ENCODE results near the gene PNMA8A. TPM values are rescaled to one million over a fixed set of nuclear protein-coding genes. Genes with fewer than 3 reads are reported as not detected.

PNMA8A gene
- total and polyA plus RNA-seq, 2 of the 13 experiments (the other 11 are each of a cell fraction or from before 2014, with no cell fraction given) = 0.13 to 0.51 TPM

GRCh38 chr19:46470376-46470775, 987 bp downstream of the PNMA8A start:
- no peak for DNase-seq (ENCODE audit: low spot score)
- Histone ChIP-seq H3K36me3 (replicated peaks in 1 of 2; ENCODE audit: control insufficient read depth in 1 of 2, insufficient read depth in 2 of 2, low read length in 2 of 2) (no peaks in the 10 kb centered on the region), H3K4me1 (ENCODE audit: insufficient read depth, low read length) (peaks cover 27% of the 10 kb centered on the region), H4K20me1 (ENCODE audit: insufficient read depth, low read length) (no peaks in the 10 kb centered on the region), H3K4me2 (ENCODE audit: low read depth, low read length) (no peak overlapping the region), H3K4me3 (replicated peaks in 1 of 3; ENCODE audit: insufficient read depth in 1 of 3, low read depth in 2 of 3, low read length in 3 of 3) (no peak overlapping the region), H3K79me2 (ENCODE audit: insufficient read depth, low read length) (no peaks in the 10 kb centered on the region), H2AFZ (ENCODE audit: low read length) (no peak overlapping the region), H3K9ac (ENCODE audit: insufficient read depth, low read depth, low read length) (no peak overlapping the region), H3K27ac (ENCODE audit: extremely low read length, insufficient read depth, low read length) (no peak overlapping the region), H3K9me3 (ENCODE audit: low read length) (no peaks in the 10 kb centered on the region), H3K27me3 (ENCODE audit: control insufficient read depth in 1 of 2, insufficient read depth in 2 of 2, low read length in 2 of 2) (peaks cover 2 to 19% of the 10 kb centered on the region in 2 experiments; a peak in 3 of 5 replicates)
- no TSS peak for BruUV-seq (replicated peaks)
- FAIRE-seq = no peak
- 63% methylated on average over 6 of the region's 10 CpGs for WGBS (ENCODE audit: low lambda C conversion rate)
- ChIA-PET CTCF (ENCODE audit: low intra/inter-chr PET ratio, low total read pairs) (no interaction called here), POLR2A (no interaction called here)
- in situ Hi-C loops (cut with HindIII; ENCODE audit: extremely low pct_ligation_motif_present, low pct_unique_long_range_greater_than_20kb) (no loop called here), intact Hi-C loops (cut with micrococcal nuclease; ENCODE audit: unreplicated experiment) (no loop called here)
- ATAC-seq = no peak
- TF ChIP-seq ARHGAP35 (CRISPR knock-in tag; IDR thresholded peaks at IDR 0.05; ENCODE audit: borderline replicate concordance) (no peak), BRD4 (CRISPR knock-in tag; IDR thresholded peaks at IDR 0.05) (no peak), ONECUT2 (CRISPR knock-in tag; IDR thresholded peaks at IDR 0.05) (no peak)

GRCh38 chr19:46469541-46470185, 1.7 kb downstream of the PNMA8A start:
- no peak overlapping the region for H3K27ac ChIP-seq (ENCODE audit: extremely low read length, insufficient read depth, low read length)
- intact Hi-C loops (cut with micrococcal nuclease; ENCODE audit: unreplicated experiment) = no loop called here
- H3K9me3 ChIP-seq (ENCODE audit: low read length) = no peaks in the 10 kb centered on the region
- TF ChIP-seq SKI (IDR thresholded peaks at IDR 0.05; ENCODE audit: partially characterized antibody) (no peak), STAT6 (CRISPR knock-in tag; IDR thresholded peaks at IDR 0.05; ENCODE audit: borderline replicate concordance) (no peak), ZNF589 (CRISPR knock-in tag; conservative IDR thresholded peaks at IDR 0.05) (no peak), NR2F1 (CRISPR knock-in tag; IDR thresholded peaks at IDR 0.05) (no peak), ZNF160 (CRISPR knock-in tag; IDR thresholded peaks at IDR 0.05) (no peak), HMG20B (CRISPR knock-in tag; conservative IDR thresholded peaks at IDR 0.05) (no peak), ISL2 (CRISPR knock-in tag; IDR thresholded peaks at IDR 0.05) (no peak), NPAS2 (CRISPR knock-in tag; IDR thresholded peaks at IDR 0.05; ENCODE audit: borderline replicate concordance) (no peak)
- FAIRE-seq = no peak
- no peak overlapping the region for H2AFZ ChIP-seq (ENCODE audit: low read length)
- in situ Hi-C loops (cut with HindIII; ENCODE audit: extremely low pct_ligation_motif_present, low pct_unique_long_range_greater_than_20kb) = no loop called here
- no TSS peak for BruUV-seq (replicated peaks)
- ChIA-PET POLR2A (no interaction called here), CTCF (ENCODE audit: low intra/inter-chr PET ratio, low total read pairs) (no interaction called here)
- H3K4me3 ChIP-seq (replicated peaks in 1 of 3; ENCODE audit: insufficient read depth in 1 of 3, low read depth in 2 of 3, low read length in 3 of 3) = no peak overlapping the region
- no peaks in the 10 kb centered on the region for H3K79me2 ChIP-seq (ENCODE audit: insufficient read depth, low read length)
- 70% methylated on average over 17 of the region's 18 CpGs for WGBS (ENCODE audit: low lambda C conversion rate)
- ATAC-seq = no peak
- no peaks in the 10 kb centered on the region for H3K36me3 ChIP-seq (replicated peaks in 1 of 2; ENCODE audit: control insufficient read depth in 1 of 2, insufficient read depth in 2 of 2, low read length in 2 of 2)
- DNase-seq (ENCODE audit: low spot score) = no peak
- no peaks in the 10 kb centered on the region for H4K20me1 ChIP-seq (ENCODE audit: insufficient read depth, low read length)
- peaks cover 2 to 19% of the 10 kb centered on the region in 2 experiments; a peak in 3 of 5 replicates for H3K27me3 ChIP-seq (ENCODE audit: control insufficient read depth in 1 of 2, insufficient read depth in 2 of 2, low read length in 2 of 2)
- H3K4me2 ChIP-seq (ENCODE audit: low read depth, low read length) = no peak overlapping the region
- no peak overlapping the region for H3K9ac ChIP-seq (ENCODE audit: insufficient read depth, low read depth, low read length)
- H3K4me1 ChIP-seq (ENCODE audit: insufficient read depth, low read length) = peaks cover 27% of the 10 kb centered on the region

Measured in HepG2 (cell line).